A204.1 (cell line): ENCODE measurements around the gene RBM23.
"Not testable (repeated sequence)": the region's sequence is repeated elsewhere in the genome, so short reads cannot be mapped to it uniquely, and the experiment has no call there.

ENCODE experiments used
- FAIRE-seq: peaks from 2 replicates; lab custom pipeline; 2012; peaks lifted over from hg19 to GRCh38; lab: Jason Lieb, UNC

The RBM23 gene

GRCh38 chr14:22915886-22916521 lies 2.9 kb downstream of the RBM23 start:
- no peak for FAIRE-seq

GRCh38 chr14:22914836-22915235 lies 4.1 kb downstream of the RBM23 start:
- not testable (repeated sequence) for FAIRE-seq

- FAIRE-seq, result no peak
Measured at GRCh38 chr14:22910916-22911315, 8.0 kb downstream of the RBM23 start.

- FAIRE-seq, result no peak
Measured at GRCh38 chr14:22908601-22909000, 10.3 kb downstream of the RBM23 start.

DNA sequence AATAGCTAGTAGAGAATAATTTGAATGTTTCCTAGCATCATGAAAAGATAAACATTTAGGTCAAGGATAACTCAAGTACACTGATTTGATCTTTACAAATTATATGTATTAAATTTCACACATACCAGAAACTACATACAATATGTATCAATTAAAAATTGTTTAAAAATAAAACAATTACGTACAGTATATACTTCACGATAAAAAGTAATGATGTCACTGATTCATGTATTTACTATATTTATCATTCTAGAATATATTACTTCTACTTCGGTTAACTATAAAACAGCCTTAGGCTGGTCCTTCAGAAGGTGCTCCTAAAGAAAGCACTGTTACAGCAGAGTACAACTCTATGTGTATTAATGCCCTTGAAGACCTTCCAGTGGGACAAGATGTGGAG lies 11.5 kb downstream of the RBM23 start:
- FAIRE-seq, result no peak

- no peak for FAIRE-seq
Measured at GRCh38 chr14:22906073-22906472, 12.9 kb downstream of the RBM23 start.

DNA sequence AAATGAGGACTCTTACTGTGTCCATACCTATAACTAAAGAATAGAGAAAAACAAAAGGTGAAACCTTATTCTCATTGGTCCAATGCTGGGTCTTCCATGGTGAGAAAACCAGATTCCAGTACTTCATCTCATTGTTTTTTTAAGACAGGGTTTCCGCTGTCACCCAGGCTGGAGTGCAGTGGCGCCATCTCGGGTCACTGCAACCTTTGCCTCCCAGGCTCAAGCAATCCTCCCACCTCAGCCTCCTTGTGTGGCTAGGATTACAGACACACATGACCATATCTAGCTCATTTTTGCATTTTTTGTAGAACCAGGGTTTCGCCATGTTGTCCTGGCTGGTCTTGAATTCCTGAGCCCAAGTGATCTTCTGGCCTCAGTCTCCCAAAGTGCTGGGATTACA lies 13.3 kb downstream of the RBM23 start:
- no peak for FAIRE-seq

GRCh38 chr14:22903742-22904087 lies 15.2 kb downstream of the RBM23 start:
- no peak for FAIRE-seq

- no peak for FAIRE-seq
Measured at GRCh38 chr14:22901799-22902198, 17.1 kb downstream of the RBM23 start.

DNA sequence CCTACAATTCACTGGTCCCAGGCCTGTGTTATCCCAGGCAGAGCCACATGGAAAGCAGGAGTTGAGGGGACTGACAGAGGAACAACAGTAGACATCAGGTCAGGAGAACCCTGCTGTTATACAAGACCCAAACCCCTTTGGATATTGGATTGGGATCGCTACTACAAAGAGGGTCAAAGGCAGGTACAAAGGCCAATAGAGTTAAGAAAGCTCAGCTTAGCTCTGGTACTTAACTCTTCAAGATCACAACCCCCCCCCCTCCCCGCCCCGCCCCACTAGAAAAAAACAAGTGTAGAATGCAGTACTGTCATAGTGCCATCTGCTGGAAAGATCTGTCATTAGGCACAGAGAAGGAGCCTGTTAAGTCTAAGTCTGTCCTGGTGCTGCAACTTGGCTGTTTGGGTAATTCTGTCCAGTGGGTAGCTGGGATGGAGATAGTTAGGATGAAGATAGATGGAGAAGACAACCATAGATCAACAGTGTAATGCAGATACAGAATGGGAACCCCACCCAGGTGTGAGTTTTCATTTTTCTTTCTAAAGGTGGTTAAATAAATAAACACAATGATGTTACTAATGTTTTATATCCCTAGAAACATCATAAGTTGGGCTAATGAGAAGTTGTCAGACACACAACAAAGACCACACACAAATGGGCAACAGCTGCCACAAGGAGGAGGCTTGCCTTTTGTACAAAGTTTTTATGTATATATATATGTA lies 18.7 kb downstream of the RBM23 start:
- FAIRE-seq, result no peak

DNA sequence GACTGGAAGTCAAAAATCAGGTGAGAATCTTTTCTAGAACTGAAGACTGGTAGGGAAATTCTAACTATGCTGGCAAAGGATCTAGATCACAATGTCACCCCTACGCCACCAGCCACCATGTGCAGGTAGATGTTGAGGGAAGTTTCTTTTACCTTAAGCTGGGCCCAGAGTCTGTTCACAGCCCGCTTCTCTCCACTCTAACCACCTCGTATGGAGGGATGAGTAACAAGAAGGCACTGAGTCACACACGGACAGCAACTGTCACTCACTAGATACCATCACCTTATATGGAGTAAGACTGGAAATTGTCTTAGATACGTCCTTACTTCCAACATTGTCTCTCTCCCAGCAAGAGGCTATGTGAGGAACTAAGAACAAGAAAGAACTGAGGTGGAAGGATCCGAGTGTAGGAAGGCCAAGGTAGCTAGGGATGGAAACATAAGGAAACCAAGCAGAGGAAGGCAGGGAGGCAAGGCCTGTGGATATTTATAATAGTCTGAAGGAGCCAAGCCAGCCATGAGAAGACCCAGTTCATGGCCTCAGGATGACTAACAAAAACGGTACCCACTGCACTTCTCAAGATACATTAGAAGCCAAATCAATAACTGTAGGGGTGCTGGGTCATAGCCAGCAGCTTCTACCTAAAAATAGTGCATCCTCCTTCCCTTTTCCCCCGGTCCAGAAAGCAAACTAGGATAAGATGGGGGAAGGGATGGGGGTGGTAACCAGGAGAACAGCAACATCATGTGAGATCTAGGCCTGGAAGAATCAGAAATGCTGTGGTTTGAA lies 20.5 kb downstream of the RBM23 start:
- FAIRE-seq, result no peak

DNA sequence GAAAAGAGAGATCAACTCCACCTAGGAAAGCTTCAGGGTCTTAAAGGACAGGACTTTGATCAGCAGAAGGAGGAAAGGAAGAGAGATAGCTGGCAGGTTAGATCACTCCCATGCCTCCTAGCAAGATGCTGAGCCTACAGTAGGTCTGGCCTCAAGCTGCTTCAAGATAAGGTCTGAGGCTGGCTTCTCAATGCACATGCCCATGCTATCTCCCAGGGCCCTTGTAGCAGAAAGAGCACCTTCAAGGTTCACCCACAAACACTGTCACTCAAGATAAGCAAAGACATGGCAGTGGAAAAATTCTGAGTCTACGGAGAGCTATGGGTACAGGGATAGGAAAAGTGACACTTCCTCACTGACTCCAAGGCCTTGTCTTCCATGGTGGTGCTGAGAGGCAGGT lies 21.6 kb downstream of the RBM23 start:
- FAIRE-seq, result no peak

DNA sequence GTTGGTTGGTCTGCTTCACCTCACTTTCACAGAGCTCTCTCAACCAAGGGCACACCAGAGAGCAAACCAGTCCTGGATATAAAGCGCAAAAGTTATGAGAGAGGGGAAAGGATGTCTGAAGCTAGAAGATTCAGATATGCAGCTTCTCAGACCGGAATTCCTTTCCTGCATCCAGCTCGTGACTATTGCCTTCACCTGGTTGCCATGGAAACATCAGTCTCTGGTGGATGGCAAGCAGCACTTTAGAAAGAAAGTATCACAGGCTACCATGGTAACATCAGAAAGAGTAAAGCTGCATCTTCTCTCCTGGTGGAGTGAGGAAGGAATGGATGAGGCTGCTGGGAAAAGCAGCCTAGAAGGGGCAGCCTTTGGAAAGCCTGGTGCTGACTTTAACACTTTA lies 22.2 kb downstream of the RBM23 start:
- FAIRE-seq, result no peak

- no peak for FAIRE-seq
Measured at GRCh38 chr14:22896356-22896755, 22.6 kb downstream of the RBM23 start.

DNA sequence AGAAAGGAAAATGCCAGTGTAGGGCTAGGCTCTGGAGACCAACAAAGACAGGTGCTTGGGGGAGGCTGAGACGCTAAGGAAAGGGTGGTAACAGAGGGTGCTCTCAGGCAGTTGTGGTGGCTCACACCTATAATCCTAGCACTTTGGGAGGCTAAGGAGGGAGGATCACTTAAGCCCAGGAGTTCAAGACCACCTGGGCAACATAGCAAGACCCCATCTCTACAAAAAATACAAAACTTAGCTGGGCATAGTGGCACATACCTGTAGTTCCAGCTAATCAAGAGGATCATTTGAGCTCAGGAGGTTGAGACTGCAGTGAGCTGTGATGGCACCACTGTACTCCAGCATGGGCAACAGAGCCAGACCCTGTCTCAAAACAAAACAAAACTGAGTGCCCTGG lies 23.5 kb downstream of the RBM23 start:
- FAIRE-seq, result no peak

DNA sequence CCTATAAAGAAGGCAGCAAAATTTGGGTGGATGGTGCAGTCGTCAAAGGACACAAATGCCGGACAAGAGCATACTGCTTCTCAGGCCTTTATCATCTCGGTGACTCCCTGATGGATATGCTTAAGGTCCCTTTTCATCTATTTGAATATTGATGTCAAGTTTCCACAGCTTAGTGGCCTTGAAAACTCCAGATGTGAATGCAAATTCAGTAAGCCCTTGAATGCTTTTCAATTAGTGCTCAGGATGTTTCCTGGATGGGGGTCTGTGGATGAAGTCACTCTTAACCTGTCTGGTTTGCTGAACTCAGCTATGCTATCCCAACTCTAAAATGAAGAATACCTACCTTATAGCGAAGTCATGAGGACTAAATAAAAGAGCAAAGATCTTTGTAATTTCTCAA lies 25.2 kb downstream of the RBM23 start:
- no peak for FAIRE-seq

DNA sequence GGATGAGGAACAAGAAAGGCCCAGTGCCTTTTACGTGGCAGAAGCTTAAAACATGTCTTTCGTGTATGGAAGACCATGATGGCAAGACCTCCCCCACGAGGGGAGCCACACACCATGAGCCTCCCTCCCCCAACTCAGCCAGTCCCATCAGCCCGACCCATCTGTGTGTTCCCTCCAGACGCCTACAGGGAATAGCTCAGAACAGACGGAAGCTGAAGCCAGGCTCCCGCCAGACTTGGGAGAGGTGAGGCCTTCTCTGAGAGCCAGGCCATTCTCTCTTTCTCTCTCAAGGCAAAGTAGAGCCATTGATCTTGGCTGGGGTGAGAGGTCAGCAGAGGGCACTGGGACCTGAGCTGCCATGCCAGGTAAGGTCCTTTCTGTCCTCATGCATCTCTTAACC lies 26.5 kb downstream of the RBM23 start:
- no peak for FAIRE-seq

GRCh38 chr14:22890416-22890815 lies 28.5 kb downstream of the RBM23 start:
- FAIRE-seq, result no peak

DNA sequence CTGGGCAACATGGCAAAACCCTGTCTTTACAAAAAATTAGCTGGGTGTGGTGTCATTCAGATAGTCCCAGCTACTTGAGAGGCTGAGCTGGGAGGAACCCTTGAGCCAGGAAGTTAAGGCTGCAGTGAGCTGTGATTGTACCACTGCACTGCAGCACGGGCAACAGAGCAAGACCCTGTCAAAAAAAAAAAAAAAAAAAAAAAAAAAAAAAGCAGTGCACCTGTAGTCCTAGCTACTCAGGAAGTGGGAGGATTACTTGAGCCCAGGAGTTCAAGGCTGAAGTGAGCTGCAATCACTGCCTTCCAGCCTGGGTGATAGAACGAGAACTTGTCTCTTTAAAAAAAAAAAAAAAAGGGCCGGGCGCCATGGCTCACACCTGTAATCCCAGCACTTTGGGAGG lies 30.3 kb downstream of the RBM23 start:
- no peak for FAIRE-seq

- no peak for FAIRE-seq
Measured at GRCh38 chr14:22887990-22888378, 31.0 kb downstream of the RBM23 start.

DNA sequence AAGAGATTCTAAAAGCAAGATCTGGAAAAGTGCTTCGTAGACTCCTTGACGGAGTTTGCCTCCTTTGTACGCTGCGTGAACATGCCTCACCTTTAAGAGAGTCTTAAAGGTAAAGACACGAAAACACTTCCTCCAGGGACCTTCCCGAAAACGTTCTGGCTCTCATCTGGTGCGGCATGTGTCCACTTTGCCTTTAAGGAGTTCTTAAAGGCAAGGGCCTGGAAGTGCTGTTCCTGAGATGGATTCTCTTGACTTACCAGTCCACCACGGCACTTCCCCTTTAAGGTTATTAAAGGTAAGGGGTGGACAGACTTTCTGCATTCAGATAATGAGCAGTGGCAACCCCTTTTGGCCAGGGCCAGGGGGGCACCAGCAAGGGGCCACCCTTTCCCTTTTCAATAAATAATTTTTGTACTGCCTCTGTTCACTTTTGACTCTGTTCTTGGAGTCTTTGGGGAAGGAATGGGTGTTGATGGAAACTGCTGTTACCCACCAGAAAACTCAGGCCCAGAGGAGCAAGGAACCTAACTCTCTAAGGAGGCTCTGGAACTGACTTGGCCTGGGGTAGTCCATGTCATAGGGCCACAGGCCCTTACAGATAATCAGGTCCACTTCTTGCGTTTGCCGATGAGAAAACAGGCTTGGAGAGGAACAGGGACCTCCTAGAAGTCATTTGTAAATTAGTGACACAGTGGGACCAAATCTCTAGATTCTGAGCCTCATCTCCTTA lies 31.5 kb downstream of the RBM23 start:
- no peak for FAIRE-seq

DNA sequence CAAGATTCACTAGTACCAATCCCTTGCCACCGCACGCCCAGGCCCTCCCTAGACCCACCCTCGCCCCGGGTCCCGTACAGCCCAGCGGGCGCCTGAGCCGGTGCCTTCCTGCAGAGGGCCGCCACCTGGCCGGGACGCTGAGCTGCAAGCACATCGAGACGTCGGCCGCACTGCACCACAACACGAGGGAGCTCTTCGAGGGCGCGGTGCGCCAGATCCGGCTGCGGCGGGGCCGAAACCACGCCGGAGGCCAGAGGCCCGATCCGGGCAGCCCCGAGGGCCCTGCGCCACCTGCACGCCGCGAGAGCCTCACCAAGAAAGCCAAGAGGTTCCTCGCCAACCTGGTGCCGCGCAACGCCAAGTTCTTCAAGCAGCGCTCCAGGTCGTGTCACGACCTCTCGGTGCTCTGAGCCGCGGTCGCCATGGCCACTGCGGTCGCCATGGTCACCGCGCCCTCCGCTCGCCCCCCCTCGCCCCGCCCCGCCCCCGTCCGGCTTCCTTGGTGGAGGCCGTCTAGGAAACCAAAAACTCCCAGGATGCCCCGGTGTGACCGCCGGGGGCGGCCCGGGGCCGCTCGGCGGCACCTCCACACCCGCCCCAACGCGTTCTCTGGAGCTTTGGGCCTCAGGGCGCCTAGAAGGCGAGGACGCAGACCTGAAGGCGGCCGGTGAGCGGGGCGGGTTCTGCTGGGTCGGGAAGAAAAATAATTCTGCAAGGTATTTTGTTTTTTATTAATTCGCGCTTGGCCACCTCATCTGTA lies 32.3 kb downstream of the RBM23 start:
- no peak for FAIRE-seq
